HepG2 (cell line): ENCODE data around the gene PPRC1. TPM values are rescaled to one million over a fixed set of nuclear protein-coding genes. Genes with fewer than 3 reads are reported as not detected.

ENCODE experiments used
- ARNT2 ChIP-seq: sonication (generic); formaldehyde crosslinking; IDR thresholded peaks from 2 replicates; pipeline ENCODE4 v1.8.0; 2022; ENCODE audit warnings: mild to moderate bottlenecking, low read depth, missing genetic modification reagents, moderate library complexity
- FOSL2 ChIP-seq: sonication (generic); formaldehyde crosslinking; IDR thresholded peaks from 2 replicates; pipeline ENCODE4 v1.4.0; 2020; ENCODE audit warnings: missing genetic modification reagents
- KLF16 ChIP-seq, 2 experiments: sonication (generic) in 1 of 2; formaldehyde crosslinking in 1 of 2; IDR thresholded peaks; 2 replicates each; pipeline versions ENCODE4 v1.6.1 to v1.8.0; 2016 to 2023; ENCODE audit warnings: missing genetic modification reagents in 2 of 2, missing compliant biosample characterization in 1 of 2
- MEIS1 ChIP-seq: sonication (generic); formaldehyde crosslinking; IDR thresholded peaks from 2 replicates; pipeline ENCODE4 v1.9.0; 2021; ENCODE audit warnings: mild to moderate bottlenecking, missing genetic modification reagents, moderate library complexity, borderline replicate concordance
- POLR2A ChIP-seq, 2 experiments: IDR thresholded peaks; 2 replicates each; pipeline ENCODE4 v1.6.1; 2011; ENCODE audit warnings: low read depth in 2 of 2, low read length in 2 of 2, mild to moderate bottlenecking in 1 of 2, moderate library complexity in 1 of 2; ENCODE audit not compliant: insufficient read depth in 1 of 2
- RBFOX2 ChIP-seq: fragments of 200-400 bp; formaldehyde crosslinking; IDR thresholded peaks from 2 replicates; pipeline ENCODE4 v1.6.1; 2017; ENCODE audit warnings: low read depth, mild to moderate bottlenecking, low read length
- SIN3B ChIP-seq: fragments of 150-350 bp; IDR thresholded peaks from 2 replicates; pipeline ENCODE4 v1.6.1; 2014; ENCODE audit warnings: low read length
- SNRNP70 ChIP-seq: fragments of 200-400 bp; formaldehyde crosslinking; IDR thresholded peaks from 2 replicates; pipeline ENCODE4 v1.6.1; 2017; ENCODE audit warnings: mild to moderate bottlenecking, low read depth, low read length, moderate library complexity
- polyA plus RNA-seq, 8 experiments: library from polyadenylated mRNA; depleted of rRNA in 3 of 8; stranded (reverse) in 7 of 8; unstranded in 1 of 8; fragments of >200 nt; fragmentation: Illumina TruSeq in 4 of 8; extraction: Trizol in 4 of 8; gene quantifications; 2 replicates each; pipeline versions ENCODE4 v1.2.1 to v1.2.3, GENCODE V29; 2011 to 2016; ENCODE audit warnings: low read depth in 4 of 8, missing spikeins in 1 of 8, mixed read lengths in 1 of 8; ENCODE audit not compliant: insufficient read depth in 1 of 8
- total RNA-seq, 5 experiments: library from RNA; depleted of rRNA; stranded (reverse); fragments of >200 nt; fragmentation: Illumina TruSeq; extraction: Trizol; gene quantifications; 2 replicates each; pipeline ENCODE4 v1.2.3, GENCODE V29; 2016; ENCODE audit warnings: low read depth in 1 of 5
- TF ChIP-seq, protein P1 (sequence below), 2 experiments: IDR thresholded peaks; 2 replicates each; pipeline ENCODE4 v1.6.1; 2011 to 2012; ENCODE audit warnings: low read length in 2 of 2, borderline replicate concordance in 1 of 2, low read depth in 1 of 2, mild to moderate bottlenecking in 1 of 2, moderate library complexity in 1 of 2
- TF ChIP-seq, protein P2 (sequence below): sonication (generic); formaldehyde crosslinking; IDR thresholded peaks from 2 replicates; pipeline ENCODE4 v1.5.0; 2020; ENCODE audit warnings: mild to moderate bottlenecking, missing genetic modification reagents
- TF ChIP-seq, protein P3 (sequence below): sonication (generic); formaldehyde crosslinking; IDR thresholded peaks from 2 replicates; pipeline ENCODE4 v1.5.1; 2020; ENCODE audit warnings: mild to moderate bottlenecking, missing genetic modification reagents, moderate library complexity
- TF ChIP-seq, protein P4 (sequence below): IDR thresholded peaks from 2 replicates; pipeline ENCODE4 v1.6.1; 2016; ENCODE audit warnings: mild to moderate bottlenecking
- TF ChIP-seq, protein P5 (sequence below): sonication (generic); formaldehyde crosslinking; IDR thresholded peaks from 2 replicates; pipeline ENCODE4 v1.4.0; 2020; ENCODE audit warnings: missing genetic modification reagents

The PPRC1 gene
- total and polyA plus RNA-seq, 2 of the 13 experiments (the other 11 are each of a cell fraction or from before 2014, with no cell fraction given): 18.7 to 24.2 TPM

DNA sequence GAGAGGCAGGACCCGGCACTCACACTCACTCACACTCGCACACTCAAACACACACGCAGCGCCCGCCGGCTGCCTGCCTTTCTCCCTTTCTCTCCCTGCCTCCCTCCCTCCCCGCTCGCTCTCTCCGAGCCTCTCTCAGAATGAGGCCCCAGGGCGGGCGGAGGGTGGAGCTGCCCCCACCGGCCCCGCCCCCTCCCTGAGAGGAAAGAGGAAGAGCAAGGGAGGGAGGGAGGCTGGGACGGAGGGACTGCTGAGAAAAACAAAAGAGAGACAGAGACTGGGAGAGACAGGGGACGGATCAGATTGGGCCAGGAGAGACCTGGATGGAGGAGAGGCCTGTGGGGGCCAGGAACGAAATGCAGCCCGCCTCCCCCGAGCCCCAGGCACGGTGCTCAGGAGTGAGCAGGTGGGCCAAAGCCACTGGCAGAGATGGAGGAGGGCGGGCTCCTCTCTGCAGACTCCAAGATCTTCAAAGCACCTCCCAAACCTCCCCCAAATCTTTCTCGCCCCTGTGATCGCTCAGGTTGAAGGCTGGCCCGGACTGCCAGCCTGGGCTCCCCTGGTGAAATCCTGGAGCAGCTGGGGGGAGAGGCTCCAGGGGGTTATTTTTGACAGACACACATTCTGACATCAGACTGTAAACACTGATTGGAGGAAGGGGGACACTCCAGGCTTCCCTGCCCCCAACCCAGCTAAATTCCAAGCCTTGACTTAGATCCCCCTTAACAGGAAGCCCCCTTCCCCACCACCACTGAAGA, 17.8 kb upstream of the PPRC1 start (continued):
- TF ChIP-seq, protein P1, sequence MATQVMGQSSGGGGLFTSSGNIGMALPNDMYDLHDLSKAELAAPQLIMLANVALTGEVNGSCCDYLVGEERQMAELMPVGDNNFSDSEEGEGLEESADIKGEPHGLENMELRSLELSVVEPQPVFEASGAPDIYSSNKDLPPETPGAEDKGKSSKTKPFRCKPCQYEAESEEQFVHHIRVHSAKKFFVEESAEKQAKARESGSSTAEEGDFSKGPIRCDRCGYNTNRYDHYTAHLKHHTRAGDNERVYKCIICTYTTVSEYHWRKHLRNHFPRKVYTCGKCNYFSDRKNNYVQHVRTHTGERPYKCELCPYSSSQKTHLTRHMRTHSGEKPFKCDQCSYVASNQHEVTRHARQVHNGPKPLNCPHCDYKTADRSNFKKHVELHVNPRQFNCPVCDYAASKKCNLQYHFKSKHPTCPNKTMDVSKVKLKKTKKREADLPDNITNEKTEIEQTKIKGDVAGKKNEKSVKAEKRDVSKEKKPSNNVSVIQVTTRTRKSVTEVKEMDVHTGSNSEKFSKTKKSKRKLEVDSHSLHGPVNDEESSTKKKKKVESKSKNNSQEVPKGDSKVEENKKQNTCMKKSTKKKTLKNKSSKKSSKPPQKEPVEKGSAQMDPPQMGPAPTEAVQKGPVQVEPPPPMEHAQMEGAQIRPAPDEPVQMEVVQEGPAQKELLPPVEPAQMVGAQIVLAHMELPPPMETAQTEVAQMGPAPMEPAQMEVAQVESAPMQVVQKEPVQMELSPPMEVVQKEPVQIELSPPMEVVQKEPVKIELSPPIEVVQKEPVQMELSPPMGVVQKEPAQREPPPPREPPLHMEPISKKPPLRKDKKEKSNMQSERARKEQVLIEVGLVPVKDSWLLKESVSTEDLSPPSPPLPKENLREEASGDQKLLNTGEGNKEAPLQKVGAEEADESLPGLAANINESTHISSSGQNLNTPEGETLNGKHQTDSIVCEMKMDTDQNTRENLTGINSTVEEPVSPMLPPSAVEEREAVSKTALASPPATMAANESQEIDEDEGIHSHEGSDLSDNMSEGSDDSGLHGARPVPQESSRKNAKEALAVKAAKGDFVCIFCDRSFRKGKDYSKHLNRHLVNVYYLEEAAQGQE (IDR thresholded peaks at IDR 0.05; ENCODE audit: borderline replicate concordance in 1 of 2, low read depth in 1 of 2, low read length in 2 of 2): peak in 1 of 2 experiments; percentile 20; a peak in 1 of 4 replicates
- TF ChIP-seq, protein P2, sequence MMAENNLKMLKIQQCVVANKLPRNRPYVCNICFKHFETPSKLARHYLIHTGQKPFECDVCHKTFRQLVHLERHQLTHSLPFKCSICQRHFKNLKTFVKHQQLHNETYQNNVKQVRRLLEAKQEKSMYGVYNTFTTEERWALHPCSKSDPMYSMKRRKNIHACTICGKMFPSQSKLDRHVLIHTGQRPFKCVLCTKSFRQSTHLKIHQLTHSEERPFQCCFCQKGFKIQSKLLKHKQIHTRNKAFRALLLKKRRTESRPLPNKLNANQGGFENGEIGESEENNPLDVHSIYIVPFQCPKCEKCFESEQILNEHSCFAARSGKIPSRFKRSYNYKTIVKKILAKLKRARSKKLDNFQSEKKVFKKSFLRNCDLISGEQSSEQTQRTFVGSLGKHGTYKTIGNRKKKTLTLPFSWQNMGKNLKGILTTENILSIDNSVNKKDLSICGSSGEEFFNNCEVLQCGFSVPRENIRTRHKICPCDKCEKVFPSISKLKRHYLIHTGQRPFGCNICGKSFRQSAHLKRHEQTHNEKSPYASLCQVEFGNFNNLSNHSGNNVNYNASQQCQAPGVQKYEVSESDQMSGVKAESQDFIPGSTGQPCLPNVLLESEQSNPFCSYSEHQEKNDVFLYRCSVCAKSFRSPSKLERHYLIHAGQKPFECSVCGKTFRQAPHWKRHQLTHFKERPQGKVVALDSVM (CRISPR knock-in tag): 0 out of 2 replicates have a peak, but pooled peaks have one; percentile 48
- TF ChIP-seq KLF16 (CRISPR knock-in tag; IDR thresholded peaks at IDR 0.05) (peak in 1 of 2 experiments; percentile 56; a peak in 1 of 4 replicates), RBFOX2 (peak; percentile 66), SIN3B (no peak), POLR2A (IDR thresholded peaks at IDR 0.05; ENCODE audit: insufficient read depth in 1 of 2, low read depth in 2 of 2, low read length in 2 of 2) (peak; percentile 67 to 94), SNRNP70 (no peak), MEIS1 (no peak), FOSL2 (CRISPR knock-in tag) (peak; percentile 37; the same call in 1 of the 2 replicates), ARNT2 (0 out of 2 replicates have a peak, but pooled peaks have one; percentile 30)
- TF ChIP-seq, protein P3, sequence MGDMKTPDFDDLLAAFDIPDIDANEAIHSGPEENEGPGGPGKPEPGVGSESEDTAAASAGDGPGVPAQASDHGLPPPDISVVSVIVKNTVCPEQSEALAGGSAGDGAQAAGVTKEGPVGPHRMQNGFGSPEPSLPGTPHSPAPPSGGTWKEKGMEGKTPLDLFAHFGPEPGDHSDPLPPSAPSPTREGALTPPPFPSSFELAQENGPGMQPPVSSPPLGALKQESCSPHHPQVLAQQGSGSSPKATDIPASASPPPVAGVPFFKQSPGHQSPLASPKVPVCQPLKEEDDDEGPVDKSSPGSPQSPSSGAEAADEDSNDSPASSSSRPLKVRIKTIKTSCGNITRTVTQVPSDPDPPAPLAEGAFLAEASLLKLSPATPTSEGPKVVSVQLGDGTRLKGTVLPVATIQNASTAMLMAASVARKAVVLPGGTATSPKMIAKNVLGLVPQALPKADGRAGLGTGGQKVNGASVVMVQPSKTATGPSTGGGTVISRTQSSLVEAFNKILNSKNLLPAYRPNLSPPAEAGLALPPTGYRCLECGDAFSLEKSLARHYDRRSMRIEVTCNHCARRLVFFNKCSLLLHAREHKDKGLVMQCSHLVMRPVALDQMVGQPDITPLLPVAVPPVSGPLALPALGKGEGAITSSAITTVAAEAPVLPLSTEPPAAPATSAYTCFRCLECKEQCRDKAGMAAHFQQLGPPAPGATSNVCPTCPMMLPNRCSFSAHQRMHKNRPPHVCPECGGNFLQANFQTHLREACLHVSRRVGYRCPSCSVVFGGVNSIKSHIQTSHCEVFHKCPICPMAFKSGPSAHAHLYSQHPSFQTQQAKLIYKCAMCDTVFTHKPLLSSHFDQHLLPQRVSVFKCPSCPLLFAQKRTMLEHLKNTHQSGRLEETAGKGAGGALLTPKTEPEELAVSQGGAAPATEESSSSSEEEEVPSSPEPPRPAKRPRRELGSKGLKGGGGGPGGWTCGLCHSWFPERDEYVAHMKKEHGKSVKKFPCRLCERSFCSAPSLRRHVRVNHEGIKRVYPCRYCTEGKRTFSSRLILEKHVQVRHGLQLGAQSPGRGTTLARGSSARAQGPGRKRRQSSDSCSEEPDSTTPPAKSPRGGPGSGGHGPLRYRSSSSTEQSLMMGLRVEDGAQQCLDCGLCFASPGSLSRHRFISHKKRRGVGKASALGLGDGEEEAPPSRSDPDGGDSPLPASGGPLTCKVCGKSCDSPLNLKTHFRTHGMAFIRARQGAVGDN (CRISPR knock-in tag): peak; percentile 51; the same call in 1 of the 2 replicates
- TF ChIP-seq, protein P4, sequence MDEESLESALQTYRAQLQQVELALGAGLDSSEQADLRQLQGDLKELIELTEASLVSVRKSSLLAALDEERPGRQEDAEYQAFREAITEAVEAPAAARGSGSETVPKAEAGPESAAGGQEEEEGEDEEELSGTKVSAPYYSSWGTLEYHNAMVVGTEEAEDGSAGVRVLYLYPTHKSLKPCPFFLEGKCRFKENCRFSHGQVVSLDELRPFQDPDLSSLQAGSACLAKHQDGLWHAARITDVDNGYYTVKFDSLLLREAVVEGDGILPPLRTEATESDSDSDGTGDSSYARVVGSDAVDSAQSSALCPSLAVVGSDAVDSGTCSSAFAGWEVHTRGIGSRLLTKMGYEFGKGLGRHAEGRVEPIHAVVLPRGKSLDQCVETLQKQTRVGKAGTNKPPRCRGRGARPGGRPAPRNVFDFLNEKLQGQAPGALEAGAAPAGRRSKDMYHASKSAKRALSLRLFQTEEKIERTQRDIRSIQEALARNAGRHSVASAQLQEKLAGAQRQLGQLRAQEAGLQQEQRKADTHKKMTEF (CRISPR knock-in tag): peak; percentile 49; the same call in 1 of the 2 replicates
- TF ChIP-seq, protein P5, sequence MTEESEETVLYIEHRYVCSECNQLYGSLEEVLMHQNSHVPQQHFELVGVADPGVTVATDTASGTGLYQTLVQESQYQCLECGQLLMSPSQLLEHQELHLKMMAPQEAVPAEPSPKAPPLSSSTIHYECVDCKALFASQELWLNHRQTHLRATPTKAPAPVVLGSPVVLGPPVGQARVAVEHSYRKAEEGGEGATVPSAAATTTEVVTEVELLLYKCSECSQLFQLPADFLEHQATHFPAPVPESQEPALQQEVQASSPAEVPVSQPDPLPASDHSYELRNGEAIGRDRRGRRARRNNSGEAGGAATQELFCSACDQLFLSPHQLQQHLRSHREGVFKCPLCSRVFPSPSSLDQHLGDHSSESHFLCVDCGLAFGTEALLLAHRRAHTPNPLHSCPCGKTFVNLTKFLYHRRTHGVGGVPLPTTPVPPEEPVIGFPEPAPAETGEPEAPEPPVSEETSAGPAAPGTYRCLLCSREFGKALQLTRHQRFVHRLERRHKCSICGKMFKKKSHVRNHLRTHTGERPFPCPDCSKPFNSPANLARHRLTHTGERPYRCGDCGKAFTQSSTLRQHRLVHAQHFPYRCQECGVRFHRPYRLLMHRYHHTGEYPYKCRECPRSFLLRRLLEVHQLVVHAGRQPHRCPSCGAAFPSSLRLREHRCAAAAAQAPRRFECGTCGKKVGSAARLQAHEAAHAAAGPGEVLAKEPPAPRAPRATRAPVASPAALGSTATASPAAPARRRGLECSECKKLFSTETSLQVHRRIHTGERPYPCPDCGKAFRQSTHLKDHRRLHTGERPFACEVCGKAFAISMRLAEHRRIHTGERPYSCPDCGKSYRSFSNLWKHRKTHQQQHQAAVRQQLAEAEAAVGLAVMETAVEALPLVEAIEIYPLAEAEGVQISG (CRISPR knock-in tag): peak; percentile 39; the same call in 1 of the 2 replicates
